ENCODE measurements around the gene IL36RN. TPM values are rescaled to one million over a fixed set of nuclear protein-coding genes. Genes with fewer than 3 reads are reported as not detected.

The IL36RN gene
- total RNA-seq, 1 donor from 2014 or later = not detected

DNA sequence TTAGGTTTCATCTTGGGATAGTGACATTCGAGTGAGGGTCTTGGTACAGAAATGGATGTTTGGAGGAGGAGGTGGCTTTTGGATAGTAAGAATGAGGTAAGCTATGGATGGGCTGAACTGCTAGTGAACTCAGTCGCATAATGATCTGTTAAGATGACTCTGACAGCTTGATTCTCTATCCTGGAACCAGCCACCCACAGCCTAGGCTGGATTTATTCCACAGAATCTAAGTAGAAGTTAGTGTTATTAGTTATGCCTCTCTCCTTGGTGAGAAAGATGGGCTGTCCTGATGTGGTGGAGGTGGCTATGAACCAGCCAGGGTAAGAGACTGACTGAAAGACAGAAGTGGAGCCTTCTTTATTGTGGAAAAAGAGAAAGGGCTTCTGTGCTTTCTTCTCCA, 31.3 kb upstream of the IL36RN start:
- no peak for DNase-seq (ENCODE audit: low spot score)
- Mint-ChIP-seq H3K9me3 (no peaks in the 10 kb centered on the region), H3K4me3 (no peak overlapping the region), H3K36me3 (ENCODE audit: low read depth) (no peaks in the 10 kb centered on the region), H3K27me3 (ENCODE audit: insufficient read depth) (peaks cover 54% of the 10 kb centered on the region), H3K4me1 (ENCODE audit: low read depth) (no peaks in the 10 kb centered on the region), H3K27ac (no peak overlapping the region)
- intact Hi-C loops (cut with micrococcal nuclease) = no loop called here

GRCh38 chr2:113028112-113028511, 30.9 kb upstream of the IL36RN start:
- no peak overlapping the region for H3K27ac Mint-ChIP-seq
- H3K4me1 Mint-ChIP-seq (ENCODE audit: low read depth) = no peaks in the 10 kb centered on the region
- H3K36me3 Mint-ChIP-seq (ENCODE audit: low read depth) = no peaks in the 10 kb centered on the region
- no peak overlapping the region for H3K4me3 Mint-ChIP-seq
- no peaks in the 10 kb centered on the region for H3K9me3 Mint-ChIP-seq
- no peak for DNase-seq (ENCODE audit: low spot score)
- intact Hi-C loops (cut with micrococcal nuclease) = no loop called here
- peaks cover 54% of the 10 kb centered on the region for H3K27me3 Mint-ChIP-seq (ENCODE audit: insufficient read depth)

GRCh38 chr2:113032737-113033136, 26.3 kb upstream of the IL36RN start:
- no peak for DNase-seq (ENCODE audit: low spot score)
- Mint-ChIP-seq H3K27me3 (ENCODE audit: insufficient read depth) (peaks cover 26% of the 10 kb centered on the region), H3K4me3 (no peak overlapping the region), H3K4me1 (ENCODE audit: low read depth) (no peaks in the 10 kb centered on the region), H3K9me3 (no peaks in the 10 kb centered on the region), H3K27ac (no peak overlapping the region), H3K36me3 (ENCODE audit: low read depth) (no peaks in the 10 kb centered on the region)
- intact Hi-C loops (cut with micrococcal nuclease) = no loop called here

DNA sequence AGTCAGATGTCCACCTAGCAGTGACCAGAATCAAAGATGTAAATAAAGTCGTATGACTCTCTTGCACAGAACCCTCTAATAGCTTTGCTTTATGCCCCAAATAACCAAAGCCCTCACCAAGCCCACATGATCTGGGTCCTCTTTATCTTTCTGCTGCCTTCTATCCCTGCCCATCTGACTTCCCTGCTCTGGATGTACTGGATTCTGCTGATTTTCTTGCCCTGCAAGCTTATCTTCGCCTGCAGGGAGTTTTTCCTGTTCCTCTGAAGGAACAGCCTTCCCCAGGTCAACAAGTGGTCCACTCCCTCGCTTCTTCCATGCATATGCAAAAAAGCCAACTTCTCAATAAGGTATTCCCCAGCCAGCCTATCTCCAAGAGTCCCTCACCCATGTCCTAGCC, 25.0 kb upstream of the IL36RN start:
- no peak overlapping the region for H3K4me3 Mint-ChIP-seq

GRCh38 chr2:113036763-113037162, 22.2 kb upstream of the IL36RN start:
- no peak for DNase-seq (ENCODE audit: low spot score)
- Mint-ChIP-seq H3K36me3 (ENCODE audit: low read depth) (no peaks in the 10 kb centered on the region), H3K9me3 (no peaks in the 10 kb centered on the region), H3K27ac (no peak overlapping the region), H3K27me3 (ENCODE audit: insufficient read depth) (peaks cover 15% of the 10 kb centered on the region), H3K4me3 (no peak overlapping the region), H3K4me1 (ENCODE audit: low read depth) (no peaks in the 10 kb centered on the region)
- intact Hi-C loops (cut with micrococcal nuclease) = no loop called here

More for the DNA sequence above, 25.0 kb upstream of the IL36RN start:
- H3K27ac Mint-ChIP-seq = no peak overlapping the region
- no peaks in the 10 kb centered on the region for H3K9me3 Mint-ChIP-seq
- intact Hi-C loops (cut with micrococcal nuclease) = no loop called here
- peaks cover 19% of the 10 kb centered on the region for H3K27me3 Mint-ChIP-seq (ENCODE audit: insufficient read depth)
- no peak for DNase-seq (ENCODE audit: low spot score)
- H3K36me3 Mint-ChIP-seq (ENCODE audit: low read depth) = no peaks in the 10 kb centered on the region
- no peaks in the 10 kb centered on the region for H3K4me1 Mint-ChIP-seq (ENCODE audit: low read depth)

GRCh38 chr2:113038291-113038690, 20.7 kb upstream of the IL36RN start:
- intact Hi-C loops (cut with micrococcal nuclease) = no loop called here
- Mint-ChIP-seq H3K27ac (no peak overlapping the region), H3K4me3 (no peak overlapping the region), H3K4me1 (ENCODE audit: low read depth) (no peaks in the 10 kb centered on the region), H3K27me3 (ENCODE audit: insufficient read depth) (peaks cover 27% of the 10 kb centered on the region), H3K36me3 (ENCODE audit: low read depth) (no peaks in the 10 kb centered on the region), H3K9me3 (no peaks in the 10 kb centered on the region)
- no peak for DNase-seq (ENCODE audit: low spot score)

- peaks cover 33% of the 10 kb centered on the region for H3K27me3 Mint-ChIP-seq (ENCODE audit: insufficient read depth)
- DNase-seq (ENCODE audit: low spot score) = no peak
- no peaks in the 10 kb centered on the region for H3K36me3 Mint-ChIP-seq (ENCODE audit: low read depth)
- H3K27ac Mint-ChIP-seq = no peak overlapping the region
- intact Hi-C loops (cut with micrococcal nuclease) = no loop called here
- no peak overlapping the region for H3K4me3 Mint-ChIP-seq
- H3K9me3 Mint-ChIP-seq = no peaks in the 10 kb centered on the region
- no peaks in the 10 kb centered on the region for H3K4me1 Mint-ChIP-seq (ENCODE audit: low read depth)
These were observed 19.8 kb upstream of the IL36RN start for GRCh38 chr2:113039158-113039557.

DNA sequence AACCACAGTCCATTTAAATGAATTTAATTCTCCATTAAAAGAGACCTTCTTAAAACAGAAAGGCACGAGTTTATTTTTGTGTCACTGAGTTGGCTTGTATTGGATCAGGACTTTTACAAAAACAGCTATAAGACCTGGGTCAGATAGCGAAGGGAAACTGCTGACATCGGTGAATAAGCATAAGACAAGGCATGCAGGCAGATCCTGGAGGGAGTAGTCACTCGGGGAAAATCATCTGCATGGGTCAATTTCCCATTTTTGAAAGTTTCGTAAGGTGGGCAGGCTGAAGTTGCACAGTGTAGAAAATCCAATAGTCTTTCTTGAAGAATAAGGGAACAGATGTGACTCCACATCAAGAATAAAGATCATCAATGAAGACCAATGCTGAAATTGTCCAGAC, 19.3 kb upstream of the IL36RN start:
- no peaks in the 10 kb centered on the region for H3K4me1 Mint-ChIP-seq (ENCODE audit: low read depth)
- intact Hi-C loops (cut with micrococcal nuclease) = no loop called here
- no peak overlapping the region for H3K4me3 Mint-ChIP-seq
- H3K27ac Mint-ChIP-seq = no peak overlapping the region
- DNase-seq (ENCODE audit: low spot score) = no peak
- H3K9me3 Mint-ChIP-seq = no peaks in the 10 kb centered on the region
- H3K36me3 Mint-ChIP-seq (ENCODE audit: low read depth) = no peaks in the 10 kb centered on the region
- peaks cover 33% of the 10 kb centered on the region for H3K27me3 Mint-ChIP-seq (ENCODE audit: insufficient read depth)

GRCh38 chr2:113041871-113042270, 17.1 kb upstream of the IL36RN start:
- intact Hi-C loops (cut with micrococcal nuclease) = no loop called here
- H3K4me3 Mint-ChIP-seq = no peak overlapping the region
- H3K27me3 Mint-ChIP-seq (ENCODE audit: insufficient read depth) = peaks cover 35% of the 10 kb centered on the region
- no peak for DNase-seq (ENCODE audit: low spot score)
- H3K9me3 Mint-ChIP-seq = no peaks in the 10 kb centered on the region
- H3K4me1 Mint-ChIP-seq (ENCODE audit: low read depth) = no peaks in the 10 kb centered on the region
- no peak overlapping the region for H3K27ac Mint-ChIP-seq
- no peaks in the 10 kb centered on the region for H3K36me3 Mint-ChIP-seq (ENCODE audit: low read depth)

DNA sequence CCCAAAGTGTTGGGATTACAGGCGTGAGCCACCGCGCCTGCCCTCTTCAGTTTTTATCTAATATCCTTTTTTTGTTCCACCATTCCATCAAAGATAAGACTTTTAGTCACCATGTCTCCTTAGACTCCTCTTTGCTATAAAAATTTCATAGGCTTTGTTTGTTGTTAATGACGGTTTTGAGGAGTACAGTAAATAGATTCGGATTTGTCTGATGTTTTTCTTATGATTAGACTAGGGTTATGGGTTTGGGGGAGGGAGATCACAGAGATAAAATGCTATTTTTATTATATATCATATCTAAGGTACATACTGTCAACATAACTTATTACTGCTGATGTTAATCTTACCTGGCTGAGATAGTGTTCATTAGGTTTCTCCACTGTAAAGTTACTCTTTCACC, 12.5 kb upstream of the IL36RN start:
- no peak overlapping the region for H3K4me3 Mint-ChIP-seq
- DNase-seq (ENCODE audit: low spot score) = no peak
- intact Hi-C loops (cut with micrococcal nuclease) = no loop called here
- no peak overlapping the region for H3K27ac Mint-ChIP-seq
- H3K9me3 Mint-ChIP-seq = peaks cover 3% of the 10 kb centered on the region
- H3K36me3 Mint-ChIP-seq (ENCODE audit: low read depth) = peaks cover 2% of the 10 kb centered on the region
- peaks cover 23% of the 10 kb centered on the region for H3K27me3 Mint-ChIP-seq (ENCODE audit: insufficient read depth)
- no peaks in the 10 kb centered on the region for H3K4me1 Mint-ChIP-seq (ENCODE audit: low read depth)

GRCh38 chr2:113050921-113051895, 7.8 kb upstream of the IL36RN start:
- DNase-seq (ENCODE audit: low spot score) = no peak
- Mint-ChIP-seq H3K27me3 (ENCODE audit: insufficient read depth) (no peaks in the 10 kb centered on the region), H3K4me1 (ENCODE audit: low read depth) (no peaks in the 10 kb centered on the region), H3K27ac (no peak overlapping the region), H3K36me3 (ENCODE audit: low read depth) (peaks cover 8% of the 10 kb centered on the region), H3K4me3 (no peak overlapping the region), H3K9me3 (peaks cover 30% of the 10 kb centered on the region)
- intact Hi-C loops (cut with micrococcal nuclease) = no loop called here

DNA sequence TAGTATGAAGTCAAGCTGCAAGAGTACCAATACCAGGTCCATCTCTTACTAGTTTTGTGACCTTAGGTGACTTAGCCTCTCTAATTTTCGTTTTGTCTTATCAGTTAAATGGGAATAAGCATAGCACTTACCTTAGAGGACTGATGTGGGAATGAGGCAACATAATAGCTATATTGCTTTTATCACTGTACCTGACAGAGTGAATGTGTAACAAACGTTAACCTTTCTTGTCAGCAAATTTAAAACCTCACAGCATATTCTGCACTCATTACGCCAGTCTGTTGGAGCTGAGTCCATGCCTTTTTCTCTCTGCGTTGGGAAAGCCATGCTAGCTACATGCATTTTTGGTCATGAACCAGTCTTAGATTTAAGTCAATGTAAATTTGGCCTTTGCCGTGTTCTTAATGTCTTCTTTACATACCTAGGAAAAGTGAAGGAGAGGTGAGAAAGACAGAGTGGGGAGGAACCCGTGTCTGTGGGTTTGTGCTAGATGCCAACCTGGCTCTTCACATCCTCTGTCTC, 6.5 kb upstream of the IL36RN start, which contains the start of gene IL36B:
TSS of gene IL36B (minus strand) at position 472 of the 522 bp plus-strand sequence.
- peaks cover 8% of the 10 kb centered on the region for H3K36me3 Mint-ChIP-seq (ENCODE audit: low read depth)
- intact Hi-C loops (cut with micrococcal nuclease) = no loop called here
- H3K9me3 Mint-ChIP-seq = peaks cover 32% of the 10 kb centered on the region
- no peaks in the 10 kb centered on the region for H3K27me3 Mint-ChIP-seq (ENCODE audit: insufficient read depth)
- H3K27ac Mint-ChIP-seq = no peak within 1 kb of the TSS
- no peaks in the 10 kb centered on the region for H3K4me1 Mint-ChIP-seq (ENCODE audit: low read depth)
- H3K4me3 Mint-ChIP-seq = no peak within 1 kb of the TSS
- DNase-seq (ENCODE audit: low spot score) = no peak

DNA sequence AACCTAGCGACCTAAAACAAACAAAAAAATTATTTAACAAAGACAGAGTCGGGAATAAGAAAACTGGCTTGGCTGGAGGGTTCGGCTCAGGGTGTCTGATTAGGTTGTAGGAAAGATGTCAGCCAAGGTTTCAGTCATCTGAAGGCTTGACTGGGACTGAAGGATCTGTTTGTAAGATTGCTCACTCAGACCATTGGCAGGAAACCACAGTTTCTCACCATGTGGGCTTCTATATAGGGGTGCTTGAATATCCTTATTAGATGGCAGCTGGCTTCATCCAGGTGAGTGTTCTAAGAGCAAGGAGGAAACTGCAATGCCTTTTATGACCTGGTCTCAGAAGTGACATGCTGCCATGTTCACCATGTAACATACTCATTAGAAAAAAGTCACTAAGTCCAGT, 5.3 kb upstream of the IL36RN start:
- H3K27me3 Mint-ChIP-seq (ENCODE audit: insufficient read depth) = peaks cover 3% of the 10 kb centered on the region
- no peak overlapping the region for H3K4me3 Mint-ChIP-seq
- intact Hi-C loops (cut with micrococcal nuclease) = no loop called here
- no peak overlapping the region for H3K27ac Mint-ChIP-seq
- H3K36me3 Mint-ChIP-seq (ENCODE audit: low read depth) = peaks cover 8% of the 10 kb centered on the region
- no peak for DNase-seq (ENCODE audit: low spot score)
- no peaks in the 10 kb centered on the region for H3K4me1 Mint-ChIP-seq (ENCODE audit: low read depth)
- peaks cover 32% of the 10 kb centered on the region for H3K9me3 Mint-ChIP-seq

Measured in activated T-helper 1 cell treated with anti-CD3 and anti-CD28 coated beads, Interleukin-12 subunit alpha, Interleukin-12 subunit beta, Interleukin-2, Interleukin-4 antibody, amounts not matched to agents 30 ng/mL and 10 ng/mL and 1 ng/mL, durations not matched to agents 14 hours and 24 hours and 36 hours (primary cell).